Measurements from ENCODE around the gene RSBN1.

RSBN1 gene

DNA sequence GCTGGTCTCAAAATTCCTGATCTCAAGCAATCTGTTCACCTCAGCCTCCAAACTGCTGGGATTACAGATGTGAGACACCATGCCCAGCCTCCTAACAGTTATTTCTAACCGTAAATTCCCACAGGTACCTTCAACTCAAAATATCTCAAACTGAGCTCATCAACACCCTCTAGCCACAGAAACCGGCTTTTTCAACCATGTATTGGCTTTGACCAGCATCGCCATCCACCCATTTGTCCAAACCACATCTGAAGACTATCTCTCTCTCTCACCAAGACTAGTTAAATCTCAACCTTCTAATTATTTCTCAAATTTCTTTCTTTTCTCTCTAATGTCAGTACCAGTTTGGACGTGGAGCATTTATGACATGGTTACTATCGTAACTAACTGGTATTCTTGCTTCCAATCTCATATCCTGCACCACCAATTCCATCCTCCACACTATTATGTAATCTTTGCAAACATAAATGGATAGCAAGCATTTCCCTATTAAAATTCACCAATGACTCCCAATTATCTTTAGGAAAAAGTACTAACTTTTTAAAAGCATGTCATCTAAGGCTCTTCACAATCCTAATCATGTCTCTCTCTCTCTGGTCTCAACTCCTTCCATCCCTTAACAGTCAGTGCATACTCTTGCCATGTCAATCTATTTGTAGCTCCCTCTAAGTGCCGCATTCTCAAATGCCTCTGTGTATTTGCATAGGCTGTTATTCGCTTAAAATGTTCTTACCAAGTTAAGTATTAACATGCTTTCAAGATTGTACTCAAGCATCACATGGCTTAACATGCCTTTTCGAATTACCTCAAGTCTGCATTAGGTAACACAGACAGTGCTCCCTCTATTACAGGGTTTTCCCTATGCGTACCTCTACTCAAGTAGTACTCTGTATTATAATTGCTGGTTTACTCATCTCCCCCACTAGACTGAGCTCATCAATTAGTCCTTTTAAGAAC, 18.1 kb downstream of the RSBN1 start:
- Histone ChIP-seq H3K9ac (ENCODE audit: low read depth, low read length) (no peak overlapping the region), H3K9me3 (ENCODE audit: control insufficient read depth, insufficient read depth, low read length) (no peaks in the 10 kb centered on the region), H3K4me3 (ENCODE audit: low read depth, low read length) (no peak overlapping the region), H3K27ac (ENCODE audit: low read depth, low read length) (no peak overlapping the region), H3K36me3 (ENCODE audit: control insufficient read depth, insufficient read depth, low read length) (peaks cover 30% of the 10 kb centered on the region), H3K27me3 (ENCODE audit: control insufficient read depth, insufficient read depth, low read length) (no peaks in the 10 kb centered on the region), H3K4me1 (ENCODE audit: control insufficient read depth, insufficient read depth, low read length) (no peaks in the 10 kb centered on the region)

DNA sequence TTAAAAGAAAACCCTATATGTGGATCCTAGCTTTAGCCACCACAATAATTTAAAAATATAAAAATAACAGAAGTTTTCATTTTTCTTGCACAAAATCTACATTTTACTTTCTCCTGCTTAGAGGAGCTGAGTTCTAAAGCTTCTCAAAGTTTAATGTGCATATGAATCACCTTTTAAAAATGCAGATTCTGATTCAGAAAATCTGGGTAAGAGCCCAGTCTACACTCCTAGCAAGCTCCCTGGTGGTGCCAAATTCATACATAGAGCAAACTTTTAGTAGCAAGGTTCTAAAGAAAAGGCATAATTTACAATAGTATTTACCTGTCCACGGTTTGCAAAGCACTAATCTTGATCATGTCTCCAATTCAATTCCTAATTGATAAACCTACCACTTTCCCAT, 19.3 kb downstream of the RSBN1 start:
- H3K27me3 ChIP-seq (ENCODE audit: control insufficient read depth, insufficient read depth, low read length), result no peaks in the 10 kb centered on the region
- H3K36me3 ChIP-seq (ENCODE audit: control insufficient read depth, insufficient read depth, low read length), result peaks cover 29% of the 10 kb centered on the region
- no peak overlapping the region for H3K4me3 ChIP-seq (ENCODE audit: low read depth, low read length)
- H3K4me1 ChIP-seq (ENCODE audit: control insufficient read depth, insufficient read depth, low read length), result no peaks in the 10 kb centered on the region
- H3K9me3 ChIP-seq (ENCODE audit: control insufficient read depth, insufficient read depth, low read length), result no peaks in the 10 kb centered on the region
- H3K27ac ChIP-seq (ENCODE audit: low read depth, low read length), result no peak overlapping the region
- H3K9ac ChIP-seq (ENCODE audit: low read depth, low read length), result no peak overlapping the region

DNA sequence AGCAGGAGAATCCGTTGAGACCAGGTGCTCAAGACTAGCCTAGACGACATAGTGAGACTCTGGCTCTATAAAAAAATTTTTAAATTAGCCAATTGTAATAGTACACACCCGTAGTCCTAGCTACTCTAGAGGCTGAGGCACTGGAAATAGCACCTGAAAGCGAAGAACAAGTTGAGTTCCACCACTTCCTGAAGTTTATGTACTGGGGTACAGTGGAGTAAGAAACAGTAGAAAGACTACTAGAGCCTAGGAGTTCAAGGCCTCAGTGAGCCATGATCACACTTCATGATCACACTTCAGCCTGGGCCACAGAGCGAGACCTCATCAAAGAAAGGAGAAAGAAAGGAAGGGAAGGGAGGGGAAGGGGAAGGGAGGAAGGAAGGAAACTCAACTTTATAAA, 19.8 kb downstream of the RSBN1 start:
- H3K27ac ChIP-seq (ENCODE audit: low read depth, low read length), result no peak overlapping the region
- H3K36me3 ChIP-seq (ENCODE audit: control insufficient read depth, insufficient read depth, low read length), result peaks cover 24% of the 10 kb centered on the region
- H3K9ac ChIP-seq (ENCODE audit: low read depth, low read length), result no peak overlapping the region
- no peaks in the 10 kb centered on the region for H3K4me1 ChIP-seq (ENCODE audit: control insufficient read depth, insufficient read depth, low read length)
- no peaks in the 10 kb centered on the region for H3K27me3 ChIP-seq (ENCODE audit: control insufficient read depth, insufficient read depth, low read length)
- no peaks in the 10 kb centered on the region for H3K9me3 ChIP-seq (ENCODE audit: control insufficient read depth, insufficient read depth, low read length)
- no peak overlapping the region for H3K4me3 ChIP-seq (ENCODE audit: low read depth, low read length)

DNA sequence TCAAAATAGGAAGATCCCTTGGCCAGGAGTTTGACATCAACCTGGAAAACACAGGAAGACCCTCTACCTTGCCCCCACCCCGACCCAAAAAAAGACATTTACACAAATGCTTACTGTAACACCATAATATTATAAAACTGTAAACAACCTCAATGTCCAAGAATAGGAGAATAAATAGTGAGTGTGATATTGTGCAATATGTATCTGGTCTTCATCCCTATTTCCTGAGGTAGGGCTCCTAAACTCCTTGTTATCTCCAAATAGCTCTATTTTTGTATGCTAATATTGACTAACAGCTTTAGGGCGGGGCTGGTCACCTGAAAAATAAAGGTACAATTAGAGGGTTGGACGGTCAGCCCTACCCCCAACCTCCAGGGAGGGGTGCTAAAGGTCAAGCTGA, 23.5 kb downstream of the RSBN1 start:
- Histone ChIP-seq H3K36me3 (ENCODE audit: control insufficient read depth, insufficient read depth, low read length) (0 out of 2 replicates have a peak, but pooled peaks cover 4% of the 10 kb centered on the region), H3K9me3 (ENCODE audit: control insufficient read depth, insufficient read depth, low read length) (no peaks in the 10 kb centered on the region), H3K4me1 (ENCODE audit: control insufficient read depth, insufficient read depth, low read length) (peaks cover 7% of the 10 kb centered on the region), H3K27me3 (ENCODE audit: control insufficient read depth, insufficient read depth, low read length) (no peaks in the 10 kb centered on the region), H3K4me3 (ENCODE audit: low read depth, low read length) (no peak overlapping the region), H3K9ac (ENCODE audit: low read depth, low read length) (no peak overlapping the region), H3K27ac (ENCODE audit: low read depth, low read length) (no peak overlapping the region)

DNA sequence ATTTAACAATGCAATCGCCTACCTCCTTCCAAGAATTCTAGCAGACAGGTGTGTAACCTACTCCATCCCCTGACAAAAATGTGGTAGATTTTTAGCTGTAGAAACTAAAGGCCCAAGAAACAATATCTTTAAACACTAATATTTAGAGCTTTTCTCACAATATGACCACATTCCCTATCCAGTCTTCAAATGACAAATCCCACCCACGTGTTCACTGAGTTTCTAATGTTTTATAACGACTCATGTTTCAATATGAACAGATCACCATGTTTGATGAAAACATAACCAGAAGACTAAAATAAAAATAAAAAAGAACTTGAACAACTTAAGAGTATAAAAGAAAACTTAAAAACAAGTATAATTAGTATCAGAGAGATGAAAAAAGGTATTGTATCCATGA, 24.6 kb downstream of the RSBN1 start:
- Histone ChIP-seq H3K36me3 (ENCODE audit: control insufficient read depth, insufficient read depth, low read length) (no peaks in the 10 kb centered on the region), H3K9me3 (ENCODE audit: control insufficient read depth, insufficient read depth, low read length) (no peaks in the 10 kb centered on the region), H3K27ac (ENCODE audit: low read depth, low read length) (no peak overlapping the region), H3K4me1 (ENCODE audit: control insufficient read depth, insufficient read depth, low read length) (peaks cover 11% of the 10 kb centered on the region), H3K27me3 (ENCODE audit: control insufficient read depth, insufficient read depth, low read length) (no peaks in the 10 kb centered on the region), H3K9ac (ENCODE audit: low read depth, low read length) (no peak overlapping the region), H3K4me3 (ENCODE audit: low read depth, low read length) (no peak overlapping the region)

DNA sequence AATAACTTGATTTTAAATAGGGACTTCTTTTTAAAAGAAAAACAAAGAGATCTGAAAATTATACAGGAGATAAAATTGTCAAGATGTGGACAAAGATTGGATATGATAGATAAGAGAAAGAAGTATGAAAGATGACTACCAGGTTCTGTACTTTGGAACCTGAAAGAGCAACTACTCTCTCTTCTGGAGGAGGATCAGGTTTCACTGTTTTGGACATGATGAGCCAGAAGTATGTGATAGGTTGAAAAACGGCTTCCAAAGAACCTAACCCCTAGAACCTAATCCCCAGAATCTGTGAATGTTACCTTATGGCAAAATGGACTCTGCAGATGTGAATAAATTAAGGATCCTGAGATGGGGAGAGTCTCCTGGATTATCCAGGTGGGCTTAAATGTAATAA, 26.2 kb downstream of the RSBN1 start:
- H3K4me1 ChIP-seq (ENCODE audit: control insufficient read depth, insufficient read depth, low read length), result peaks cover 25% of the 10 kb centered on the region
- H3K9me3 ChIP-seq (ENCODE audit: control insufficient read depth, insufficient read depth, low read length), result no peaks in the 10 kb centered on the region
- H3K27me3 ChIP-seq (ENCODE audit: control insufficient read depth, insufficient read depth, low read length), result no peaks in the 10 kb centered on the region
- no peaks in the 10 kb centered on the region for H3K36me3 ChIP-seq (ENCODE audit: control insufficient read depth, insufficient read depth, low read length)
- no peak overlapping the region for H3K4me3 ChIP-seq (ENCODE audit: low read depth, low read length)
- H3K27ac ChIP-seq (ENCODE audit: low read depth, low read length), result peak overlapping the region; percentile 34
- H3K9ac ChIP-seq (ENCODE audit: low read depth, low read length), result no peak overlapping the region

DNA sequence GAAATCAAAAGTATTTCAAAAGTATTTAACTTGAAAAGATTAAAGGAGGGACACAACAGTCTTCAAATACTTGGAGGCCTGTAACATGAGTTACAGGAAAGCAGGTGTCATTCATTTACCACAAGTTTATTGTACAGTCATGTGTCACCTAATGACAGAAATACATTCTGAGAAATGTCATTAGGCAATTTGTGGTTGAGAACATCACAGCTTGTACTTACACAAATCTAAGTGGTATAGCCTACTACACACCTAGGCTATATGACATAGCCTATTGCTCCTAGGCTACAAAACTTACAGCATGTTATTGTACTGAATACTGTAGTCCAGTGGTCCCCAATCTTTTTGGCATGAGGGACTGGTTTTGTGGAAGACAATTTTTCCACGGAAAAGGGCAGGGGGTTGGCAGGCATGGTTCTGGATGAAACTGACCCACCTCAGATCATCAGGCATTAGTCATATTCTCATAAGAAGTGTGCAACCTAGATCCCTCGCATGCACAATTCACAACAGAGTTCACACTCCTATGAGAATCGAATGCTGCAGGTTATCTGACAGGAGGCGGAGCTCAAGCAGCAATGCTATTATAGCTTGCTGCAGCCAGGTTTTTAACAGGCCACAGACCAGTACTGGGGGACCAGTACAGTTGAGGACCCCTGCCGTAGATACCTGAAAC, 28.0 kb downstream of the RSBN1 start:
- peaks cover 30% of the 10 kb centered on the region for H3K4me1 ChIP-seq (ENCODE audit: control insufficient read depth, insufficient read depth, low read length)

DNA sequence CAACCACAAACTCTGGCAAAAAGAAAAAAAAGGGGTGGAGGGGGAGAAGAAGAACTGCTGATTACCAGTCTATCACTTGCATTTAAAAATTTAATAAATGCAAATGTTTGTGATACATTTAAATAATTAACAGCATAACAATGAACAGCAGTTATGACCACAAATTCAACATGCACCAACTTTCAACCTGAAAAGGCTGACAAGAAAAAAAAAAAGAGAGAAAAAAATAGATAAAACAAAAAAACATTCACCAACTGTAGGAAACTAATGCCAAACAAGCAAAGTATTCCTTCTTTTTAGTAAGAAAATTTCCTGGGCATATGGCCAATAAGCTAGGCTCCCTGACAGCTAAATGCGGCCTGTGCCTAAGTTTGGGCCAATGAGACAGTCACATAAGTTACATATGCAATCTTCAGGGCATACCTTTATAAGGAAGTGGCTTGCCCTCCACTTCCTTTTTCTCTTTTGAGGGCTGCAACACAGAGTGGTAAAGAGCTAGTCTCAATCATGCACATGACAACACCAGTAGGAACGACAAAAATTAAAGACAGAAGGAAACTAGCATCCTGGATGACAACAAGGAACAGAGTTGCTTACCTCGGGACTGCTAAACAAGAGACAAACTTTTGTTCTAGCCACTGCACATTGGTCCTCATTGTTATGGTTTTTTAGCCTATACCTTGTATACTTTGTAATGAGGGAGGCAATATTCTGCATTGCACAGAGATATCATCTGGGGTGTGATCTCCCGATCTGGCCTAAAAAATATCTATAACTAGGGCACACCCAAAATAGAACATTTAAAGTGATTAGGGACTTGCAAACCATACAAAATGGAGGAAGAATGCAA, 28.8 kb downstream of the RSBN1 start:
- H3K27ac ChIP-seq (ENCODE audit: low read depth, low read length), result no peak overlapping the region
- H3K36me3 ChIP-seq (ENCODE audit: control insufficient read depth, insufficient read depth, low read length), result 0 out of 2 replicates have a peak, but pooled peaks cover 3% of the 10 kb centered on the region
- H3K27me3 ChIP-seq (ENCODE audit: control insufficient read depth, insufficient read depth, low read length), result no peaks in the 10 kb centered on the region
- H3K4me1 ChIP-seq (ENCODE audit: control insufficient read depth, insufficient read depth, low read length), result peaks cover 30% of the 10 kb centered on the region
- no peak overlapping the region for H3K4me3 ChIP-seq (ENCODE audit: low read depth, low read length)
- no peaks in the 10 kb centered on the region for H3K9me3 ChIP-seq (ENCODE audit: control insufficient read depth, insufficient read depth, low read length)
- no peak overlapping the region for H3K9ac ChIP-seq (ENCODE audit: low read depth, low read length)

More for the DNA sequence above, 28.0 kb downstream of the RSBN1 start:
- no peak overlapping the region for H3K27ac ChIP-seq (ENCODE audit: low read depth, low read length)
- no peaks in the 10 kb centered on the region for H3K36me3 ChIP-seq (ENCODE audit: control insufficient read depth, insufficient read depth, low read length)
- H3K9ac ChIP-seq (ENCODE audit: low read depth, low read length), result no peak overlapping the region
- H3K4me3 ChIP-seq (ENCODE audit: low read depth, low read length), result no peak overlapping the region
- no peaks in the 10 kb centered on the region for H3K9me3 ChIP-seq (ENCODE audit: control insufficient read depth, insufficient read depth, low read length)
- no peaks in the 10 kb centered on the region for H3K27me3 ChIP-seq (ENCODE audit: control insufficient read depth, insufficient read depth, low read length)

DNA sequence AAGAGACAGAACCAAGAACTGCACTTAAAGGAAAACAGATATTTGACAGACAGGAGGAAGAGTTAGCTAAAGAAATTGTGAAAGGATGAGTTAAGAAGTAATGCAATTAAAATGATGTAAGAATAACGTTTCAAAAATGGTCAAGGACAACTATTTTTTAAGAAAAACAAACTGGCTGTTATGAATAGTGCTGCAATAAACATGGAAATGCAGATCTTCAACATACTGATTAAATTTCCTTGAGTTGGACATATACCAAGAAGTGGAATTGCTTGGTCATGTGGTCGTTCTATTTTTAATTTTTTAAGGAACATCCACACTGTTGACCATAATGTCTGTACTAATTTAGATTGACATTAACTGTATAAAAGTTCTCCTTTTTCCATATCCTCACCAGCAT, 29.9 kb downstream of the RSBN1 start:
- no peak overlapping the region for H3K4me3 ChIP-seq (ENCODE audit: low read depth, low read length)
- no peak overlapping the region for H3K9ac ChIP-seq (ENCODE audit: low read depth, low read length)
- H3K4me1 ChIP-seq (ENCODE audit: control insufficient read depth, insufficient read depth, low read length), result peaks cover 30% of the 10 kb centered on the region
- no peak overlapping the region for H3K27ac ChIP-seq (ENCODE audit: low read depth, low read length)
- H3K27me3 ChIP-seq (ENCODE audit: control insufficient read depth, insufficient read depth, low read length), result no peaks in the 10 kb centered on the region
- H3K36me3 ChIP-seq (ENCODE audit: control insufficient read depth, insufficient read depth, low read length), result 0 out of 2 replicates have a peak, but pooled peaks cover 3% of the 10 kb centered on the region
- no peaks in the 10 kb centered on the region for H3K9me3 ChIP-seq (ENCODE audit: control insufficient read depth, insufficient read depth, low read length)

DNA sequence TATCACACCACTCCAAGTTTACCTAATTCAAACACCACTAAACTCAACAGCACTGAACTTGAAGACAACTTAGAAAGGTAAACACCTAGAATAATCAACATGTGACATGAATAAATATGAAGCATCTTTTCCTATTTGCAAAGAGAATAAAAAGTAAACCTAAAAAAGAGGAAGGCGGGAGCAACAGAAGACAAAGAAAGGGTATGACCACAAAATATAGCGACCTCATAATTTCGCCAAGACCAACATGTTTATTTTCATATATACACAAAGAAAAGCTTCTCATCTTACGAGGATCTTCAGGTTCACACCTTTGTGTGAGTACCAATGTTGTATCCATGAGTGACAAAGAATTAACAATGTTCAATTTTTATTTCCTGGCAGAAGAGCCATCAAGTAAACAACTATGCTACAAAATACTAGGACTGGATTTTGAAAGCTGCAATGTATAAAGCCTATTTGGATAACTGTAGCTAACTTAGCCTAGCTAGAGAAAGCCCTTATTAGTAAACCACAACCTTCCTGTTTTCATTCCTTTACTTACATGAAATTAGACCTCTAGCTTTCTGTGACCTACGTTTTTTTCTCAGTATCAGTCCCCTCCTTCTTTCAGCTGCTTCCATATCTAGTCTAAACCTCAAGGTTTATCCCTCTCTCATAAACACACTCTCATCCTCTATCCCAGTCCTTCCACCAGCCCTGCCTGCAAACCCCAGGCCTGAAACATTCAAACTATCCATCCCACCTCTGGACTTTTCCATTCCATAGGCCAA, 31.7 kb downstream of the RSBN1 start:
- no peak overlapping the region for H3K9ac ChIP-seq (ENCODE audit: low read depth, low read length)
- no peaks in the 10 kb centered on the region for H3K27me3 ChIP-seq (ENCODE audit: control insufficient read depth, insufficient read depth, low read length)
- H3K36me3 ChIP-seq (ENCODE audit: control insufficient read depth, insufficient read depth, low read length), result peaks cover 21% of the 10 kb centered on the region
- H3K9me3 ChIP-seq (ENCODE audit: control insufficient read depth, insufficient read depth, low read length), result no peaks in the 10 kb centered on the region
- H3K27ac ChIP-seq (ENCODE audit: low read depth, low read length), result no peak overlapping the region
- H3K4me1 ChIP-seq (ENCODE audit: control insufficient read depth, insufficient read depth, low read length), result peaks cover 26% of the 10 kb centered on the region
- no peak overlapping the region for H3K4me3 ChIP-seq (ENCODE audit: low read depth, low read length)
